ENCODE data around the gene C10orf105. TPM values are rescaled to one million over a fixed set of nuclear protein-coding genes. Genes with fewer than 3 reads are reported as not detected.

The C10orf105 gene
- total RNA-seq, 3 donors from 2014 or later, result 0.10 TPM; not detected in 2

GRCh38 chr10:71741671-71742070, 22.1 kb upstream of the C10orf105 start:
- Histone ChIP-seq H3K36me3 (ENCODE audit: low read depth) (no peaks in the 10 kb centered on the region), H3K4me1 (ENCODE audit: low read depth) (peaks cover 26% of the 10 kb centered on the region), H3K4me3 (no peak overlapping the region), H3K9me3 (no peaks in the 10 kb centered on the region)
- no peak for TF ChIP-seq CTCF (IDR thresholded peaks at IDR 0.05)
- ATAC-seq, result no peak
- intact Hi-C loops (cut with DNase I, micrococcal nuclease), result no loop called here
- DNase-seq, result peak in 1 of 3 donors; percentile 32

GRCh38 chr10:71741029-71741428, 21.5 kb upstream of the C10orf105 start:
- Histone ChIP-seq H3K36me3 (ENCODE audit: low read depth) (no peaks in the 10 kb centered on the region), H3K4me1 (ENCODE audit: low read depth) (peaks cover 26% of the 10 kb centered on the region), H3K9me3 (no peaks in the 10 kb centered on the region), H3K4me3 (no peak overlapping the region)
- ATAC-seq (no peak), DNase-seq (no peak)
- TF ChIP-seq CTCF (IDR thresholded peaks at IDR 0.05), result no peak
- intact Hi-C loops (cut with DNase I, micrococcal nuclease), result no loop called here

DNA sequence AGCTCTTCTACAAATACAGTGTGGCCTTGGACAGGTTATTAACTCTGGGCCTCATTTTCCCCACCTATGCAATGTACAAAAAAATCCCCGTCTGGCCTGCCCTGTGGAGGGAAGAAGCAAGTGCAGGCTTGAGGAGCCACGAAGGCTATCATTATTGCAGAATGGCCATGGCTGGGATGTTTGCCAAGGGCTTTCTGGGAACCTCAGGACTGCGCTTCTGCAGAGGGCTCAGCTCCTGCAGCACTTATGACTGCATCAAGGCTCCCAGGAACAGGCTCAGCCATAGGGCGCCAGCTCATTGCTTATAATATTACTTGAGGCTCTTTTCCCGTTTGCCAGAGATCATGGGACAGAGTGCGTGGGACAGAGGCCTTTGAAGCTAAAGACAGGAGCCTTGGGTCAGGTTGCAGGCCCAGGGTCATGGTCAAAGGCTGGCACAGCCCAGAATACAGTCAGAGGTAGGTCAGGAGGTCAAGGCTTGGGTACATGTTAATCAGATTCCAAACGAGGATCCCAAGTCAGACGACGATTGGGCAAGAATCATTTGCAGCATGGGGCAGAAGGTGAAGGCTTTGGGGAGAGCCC, 20.6 kb upstream of the C10orf105 start:
- intact Hi-C loops (cut with DNase I, micrococcal nuclease), result no loop called here
- Histone ChIP-seq H3K36me3 (ENCODE audit: low read depth) (no peaks in the 10 kb centered on the region), H3K4me1 (ENCODE audit: low read depth) (peaks cover 29% of the 10 kb centered on the region), H3K9me3 (no peaks in the 10 kb centered on the region), H3K4me3 (no peak overlapping the region)
- TF ChIP-seq CTCF (IDR thresholded peaks at IDR 0.05), result no peak
- DNase-seq (peak in 2 of 3 donors; percentile 40 to 62), ATAC-seq (no peak)

DNA sequence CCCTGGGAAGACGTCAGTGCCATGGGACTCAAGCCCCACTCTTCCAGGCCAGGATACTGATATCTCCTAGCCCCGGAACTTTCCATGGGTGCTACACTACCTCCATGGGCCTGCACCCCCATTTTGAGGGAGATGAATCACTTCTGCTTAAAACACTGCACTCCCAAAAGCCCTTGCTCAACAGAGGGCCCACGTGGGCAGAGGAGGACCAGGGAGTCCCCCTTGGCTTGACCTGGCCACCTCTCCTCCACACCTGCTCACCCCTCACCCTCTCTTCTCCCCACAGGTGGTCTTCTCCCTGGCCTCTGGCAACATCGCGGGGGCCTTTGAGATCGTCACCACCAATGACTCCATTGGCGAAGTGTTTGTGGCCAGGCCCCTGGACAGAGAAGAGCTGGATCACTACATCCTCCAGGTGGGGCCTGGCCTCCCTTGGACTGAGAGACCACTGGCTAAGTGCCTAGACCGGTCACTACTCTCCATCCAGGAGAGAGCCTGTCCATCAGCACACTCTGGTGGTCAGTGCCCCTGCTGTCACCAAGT, 19.9 kb upstream of the C10orf105 start:
- peaks cover 30% of the 10 kb centered on the region for H3K4me1 ChIP-seq (ENCODE audit: low read depth)

DNA sequence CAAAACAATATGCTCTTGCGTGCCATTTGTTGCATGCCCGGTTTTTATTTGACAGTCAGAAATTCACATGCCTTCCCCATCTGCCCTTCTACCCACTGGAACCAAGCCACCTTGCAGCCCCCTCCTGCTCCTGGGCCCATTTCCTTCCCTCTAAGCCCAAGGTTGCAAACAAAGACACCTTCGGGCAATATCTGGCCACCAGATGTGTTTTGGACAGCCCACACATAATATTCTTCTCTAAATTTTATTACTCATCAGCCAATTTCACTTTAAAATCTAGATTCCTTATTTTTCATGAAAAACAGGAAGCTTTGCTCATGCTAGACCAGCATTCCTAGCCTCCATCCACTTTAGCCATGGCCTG, 18.2 kb upstream of the C10orf105 start:
- H3K4me1 ChIP-seq (ENCODE audit: low read depth), result peaks cover 30% of the 10 kb centered on the region
- H3K36me3 ChIP-seq (ENCODE audit: low read depth), result no peaks in the 10 kb centered on the region
- H3K9me3 ChIP-seq, result no peaks in the 10 kb centered on the region
- DNase-seq (no peak), ATAC-seq (no peak)
- TF ChIP-seq CTCF (IDR thresholded peaks at IDR 0.05), result no peak
- intact Hi-C loops (cut with DNase I, micrococcal nuclease), result no loop called here
- no peak overlapping the region for H3K4me3 ChIP-seq

More for the DNA sequence above, 19.9 kb upstream of the C10orf105 start:
- intact Hi-C loops (cut with DNase I, micrococcal nuclease), result no loop called here
- TF ChIP-seq CTCF (IDR thresholded peaks at IDR 0.05), result no peak
- Histone ChIP-seq H3K4me3 (no peak overlapping the region), H3K9me3 (no peaks in the 10 kb centered on the region), H3K36me3 (ENCODE audit: low read depth) (no peaks in the 10 kb centered on the region)
- no peak for ATAC-seq
- no peak for DNase-seq
